Keratinocyte (primary cell): ENCODE data around the gene ARHGAP15. TPM values are rescaled to one million over a fixed set of nuclear protein-coding genes. Genes with fewer than 3 reads are reported as not detected.

Experiments used
- DNase-seq: peaks from one replicate; pipeline ENCODE4 v3.0.0-alpha.2; 2011; ENCODE audit warnings: low read depth, missing footprints, low spot score
- FAIRE-seq: peaks from 2 replicates; lab custom pipeline; 2011; peaks lifted over from hg19 to GRCh38; lab: Jason Lieb, UNC
- H2AFZ ChIP-seq: 2 replicates; pipeline ENCODE4 v1.6.0; 2012; ENCODE audit warnings: low read length, control low read depth, inconsistent platforms; ENCODE audit not compliant: control insufficient read depth
- H3K27ac ChIP-seq: 2 replicates; pipeline ENCODE4 v1.5.1; 2011; ENCODE audit warnings: low read length; ENCODE audit not compliant: control insufficient read depth, insufficient read depth
- H3K27me3 ChIP-seq: 3 replicates; pipeline ENCODE4 v1.6.0; 2011; ENCODE audit warnings: low read length; ENCODE audit not compliant: control insufficient read depth, insufficient read depth; ENCODE audit errors: extremely low read depth
- H3K36me3 ChIP-seq, 2 experiments: 2 replicates in 1 of 2; 3 replicates in 1 of 2; pipeline ENCODE4 v1.5.1; 2011; ENCODE audit warnings: low read length in 2 of 2, mild to moderate bottlenecking in 1 of 2; ENCODE audit not compliant: control insufficient read depth in 2 of 2, insufficient read depth in 2 of 2; ENCODE audit errors: extremely low read depth in 1 of 2
- H3K4me1 ChIP-seq: 3 replicates; pipeline ENCODE4 v1.5.1; 2011; ENCODE audit warnings: low read length; ENCODE audit not compliant: control insufficient read depth, insufficient read depth; ENCODE audit errors: extremely low read depth
- H3K4me2 ChIP-seq: 3 replicates; pipeline ENCODE4 v1.6.0; 2011; ENCODE audit warnings: low read depth, low read length; ENCODE audit not compliant: control insufficient read depth, insufficient read depth; ENCODE audit errors: extremely low read depth
- H3K4me3 ChIP-seq, 3 experiments: fragments of 200-600 bp in 1 of 3; sonication (generic) in 1 of 3; 2 replicates in 2 of 3; 3 replicates in 1 of 3; pipeline ENCODE4 v1.5.1; 2011 to 2016; ENCODE audit warnings: low read length in 3 of 3, mild to moderate bottlenecking in 3 of 3, control low read depth in 2 of 3, inconsistent platforms in 1 of 3, low read depth in 1 of 3, mixed read lengths in 1 of 3, mixed run types in 1 of 3, moderate library complexity in 1 of 3; ENCODE audit not compliant: control insufficient read depth in 2 of 3, insufficient read depth in 2 of 3; ENCODE audit errors: extremely low read depth in 1 of 3
- H3K79me2 ChIP-seq: 2 replicates; pipeline ENCODE4 v1.6.0; 2012; ENCODE audit warnings: low read length; ENCODE audit not compliant: control insufficient read depth, insufficient read depth
- H3K9ac ChIP-seq: 3 replicates; pipeline ENCODE4 v1.6.0; 2011; ENCODE audit warnings: low read length; ENCODE audit not compliant: control insufficient read depth, insufficient read depth; ENCODE audit errors: extremely low read depth
- H3K9me1 ChIP-seq: 3 replicates; pipeline ENCODE4 v1.6.0; 2011; ENCODE audit warnings: low read length; ENCODE audit not compliant: control insufficient read depth, insufficient read depth; ENCODE audit errors: extremely low read depth
- H3K9me3 ChIP-seq: 2 replicates; pipeline ENCODE4 v1.5.1; 2012; ENCODE audit warnings: low read depth, low read length; ENCODE audit not compliant: control insufficient read depth
- H4K20me1 ChIP-seq: 3 replicates; pipeline ENCODE4 v1.6.0; 2011; ENCODE audit warnings: low read length; ENCODE audit not compliant: control insufficient read depth, insufficient read depth; ENCODE audit errors: extremely low read depth
- EZH2 ChIP-seq: IDR thresholded peaks from one replicate; pipeline ENCODE4 v1.6.1; 2012; ENCODE audit warnings: inconsistent platforms, mild to moderate bottlenecking, low read length, moderate library complexity
- dilution Hi-C: fragments of 300-500 bp; cut with MboI; formaldehyde crosslinking; loops from one replicate; pipeline ENCODE4 v1.7.0; 2020; ENCODE audit warnings: low sequenced_read_pairs; ENCODE audit not compliant: extremely low pct_ligation_motif_present
- polyA plus RNA-seq, 5 experiments: library from polyadenylated mRNA; depleted of rRNA in 3 of 5; stranded (reverse) in 3 of 5; stranded (forward) in 1 of 5; unstranded in 1 of 5; fragments of >200 nt; gene quantifications; 1 replicate in 1 of 5; 2 replicates in 3 of 5; 3 replicates in 1 of 5; pipeline versions ENCODE4 v1.2.1 to v1.2.3, GENCODE V29; 2011 to 2012; ENCODE audit warnings: missing spikeins in 2 of 5, low read depth in 1 of 5, low replicate concordance in 1 of 5
- TF ChIP-seq, protein P1 (sequence below), 3 experiments: IDR thresholded peaks in 1 of 3; conservative IDR thresholded peaks in 1 of 3; optimal IDR thresholded peaks in 1 of 3; 2 replicates in 2 of 3; 3 replicates in 1 of 3; pipeline versions ENCODE3 to v1.5.1; 2011; ENCODE audit warnings: low read length in 3 of 3, mild to moderate bottlenecking in 3 of 3, moderate library complexity in 2 of 3, control low read depth in 1 of 3, inconsistent platforms in 1 of 3; ENCODE audit not compliant: insufficient read depth in 2 of 3; ENCODE audit errors: extremely low read depth in 1 of 3

ARHGAP15 gene
- polyA plus RNA-seq, 1 donor (not counting 4 experiments of a cell fraction or from before 2014, with no cell fraction given), result not detected

DNA sequence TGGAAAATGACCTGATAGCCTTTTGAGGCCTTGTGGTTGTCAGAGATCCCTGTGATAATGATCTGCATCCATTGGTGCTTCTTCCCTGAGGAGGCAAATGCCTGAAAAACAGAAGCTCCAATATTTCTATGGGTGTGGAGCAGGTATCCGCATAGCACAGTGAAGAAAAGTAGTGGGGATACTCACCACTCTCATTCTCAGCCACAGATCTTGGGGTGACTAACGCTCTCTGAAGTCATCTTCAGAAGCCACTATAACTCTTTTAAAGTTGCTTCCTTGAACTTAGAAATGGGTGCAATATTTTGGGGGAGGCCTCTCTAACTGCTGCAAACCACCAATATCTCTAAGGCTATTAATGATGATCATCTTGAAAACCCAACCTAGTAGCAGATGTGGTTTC lies 46.2 kb downstream of the ARHGAP15 start:
- Histone ChIP-seq H3K79me2 (no peaks in the 10 kb centered on the region), H2AFZ (no peak overlapping the region), H3K27ac (no peak overlapping the region), H4K20me1 (no peaks in the 10 kb centered on the region), H3K4me1 (no peaks in the 10 kb centered on the region), H3K9me3 (no peaks in the 10 kb centered on the region), H3K27me3 (no peaks in the 10 kb centered on the region), H3K4me2 (no peak overlapping the region), H3K4me3 (no peak overlapping the region), H3K9me1 (no peaks in the 10 kb centered on the region), H3K9ac (no peak overlapping the region), H3K36me3 (no peaks in the 10 kb centered on the region)
- FAIRE-seq (no peak), DNase-seq (no peak)
- no peak for TF ChIP-seq EZH2
- dilution Hi-C loops, result no loop called here

- dilution Hi-C loops, result no loop called here
- Histone ChIP-seq H3K9ac (no peak overlapping the region), H3K27ac (no peak overlapping the region), H3K36me3 (no peaks in the 10 kb centered on the region), H4K20me1 (no peaks in the 10 kb centered on the region), H3K4me1 (no peaks in the 10 kb centered on the region), H3K79me2 (no peaks in the 10 kb centered on the region), H3K9me3 (no peaks in the 10 kb centered on the region), H3K4me3 (no peak overlapping the region), H3K9me1 (no peaks in the 10 kb centered on the region), H3K4me2 (no peak overlapping the region), H2AFZ (no peak overlapping the region), H3K27me3 (no peaks in the 10 kb centered on the region)
- TF ChIP-seq, protein P1, sequence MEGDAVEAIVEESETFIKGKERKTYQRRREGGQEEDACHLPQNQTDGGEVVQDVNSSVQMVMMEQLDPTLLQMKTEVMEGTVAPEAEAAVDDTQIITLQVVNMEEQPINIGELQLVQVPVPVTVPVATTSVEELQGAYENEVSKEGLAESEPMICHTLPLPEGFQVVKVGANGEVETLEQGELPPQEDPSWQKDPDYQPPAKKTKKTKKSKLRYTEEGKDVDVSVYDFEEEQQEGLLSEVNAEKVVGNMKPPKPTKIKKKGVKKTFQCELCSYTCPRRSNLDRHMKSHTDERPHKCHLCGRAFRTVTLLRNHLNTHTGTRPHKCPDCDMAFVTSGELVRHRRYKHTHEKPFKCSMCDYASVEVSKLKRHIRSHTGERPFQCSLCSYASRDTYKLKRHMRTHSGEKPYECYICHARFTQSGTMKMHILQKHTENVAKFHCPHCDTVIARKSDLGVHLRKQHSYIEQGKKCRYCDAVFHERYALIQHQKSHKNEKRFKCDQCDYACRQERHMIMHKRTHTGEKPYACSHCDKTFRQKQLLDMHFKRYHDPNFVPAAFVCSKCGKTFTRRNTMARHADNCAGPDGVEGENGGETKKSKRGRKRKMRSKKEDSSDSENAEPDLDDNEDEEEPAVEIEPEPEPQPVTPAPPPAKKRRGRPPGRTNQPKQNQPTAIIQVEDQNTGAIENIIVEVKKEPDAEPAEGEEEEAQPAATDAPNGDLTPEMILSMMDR (optimal IDR thresholded peaks at IDR 0.05 in 1 of 3, IDR thresholded peaks at IDR 0.05 in 1 of 3, conservative IDR thresholded peaks at IDR 0.05 in 1 of 3; ENCODE audit: extremely low read depth in 1 of 3, insufficient read depth in 2 of 3, low read length in 3 of 3), result no peak
- no peak for TF ChIP-seq EZH2
- DNase-seq, result no peak
- FAIRE-seq, result no peak
Observed at GRCh38 chr2:143176606-143177005, 47.4 kb downstream of the ARHGAP15 start.

DNA sequence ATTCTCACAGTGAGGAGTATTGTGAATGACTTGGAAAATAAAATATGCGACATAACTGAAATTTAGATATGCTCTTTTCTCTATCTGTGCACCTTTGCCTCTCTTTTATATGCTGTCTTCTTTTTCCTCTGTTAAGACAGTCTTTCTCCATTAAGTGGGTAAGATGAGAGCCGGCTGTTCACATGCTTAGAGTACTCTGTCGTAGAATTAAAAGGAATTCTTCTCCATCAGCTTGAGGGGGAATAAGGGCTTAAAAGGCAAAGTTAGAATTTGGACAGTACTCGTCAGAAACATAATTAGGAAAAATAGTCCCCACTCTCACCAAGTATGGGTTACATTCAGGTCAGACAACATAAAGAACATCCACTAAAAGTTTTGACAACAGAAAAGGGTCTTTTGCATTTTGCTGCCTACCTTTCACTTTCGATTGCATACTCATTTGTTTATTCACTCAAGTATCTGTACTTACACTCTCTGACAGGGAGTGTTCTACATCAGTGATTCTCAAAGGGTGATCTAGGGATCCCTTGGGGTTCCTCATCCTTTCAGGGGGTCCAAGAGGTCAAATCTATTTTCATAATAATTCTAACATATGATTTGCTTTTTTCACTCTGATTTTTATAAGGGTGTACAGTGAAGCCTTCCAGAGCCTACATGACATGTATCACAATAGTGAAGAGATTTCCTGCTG lies 48.0 kb downstream of the ARHGAP15 start:
- H3K36me3 ChIP-seq, result no peaks in the 10 kb centered on the region
- H4K20me1 ChIP-seq, result no peaks in the 10 kb centered on the region
- H3K27me3 ChIP-seq, result no peaks in the 10 kb centered on the region
- no peaks in the 10 kb centered on the region for H3K4me1 ChIP-seq
- H3K27ac ChIP-seq, result no peak overlapping the region
- H3K4me3 ChIP-seq, result no peak overlapping the region
- H3K9me1 ChIP-seq, result no peaks in the 10 kb centered on the region
- DNase-seq, result no peak
- no peaks in the 10 kb centered on the region for H3K9me3 ChIP-seq
- H3K9ac ChIP-seq, result no peak overlapping the region
- no peak overlapping the region for H2AFZ ChIP-seq
- no peak overlapping the region for H3K4me2 ChIP-seq
- no peak for FAIRE-seq
- dilution Hi-C loops, result no loop called here
- H3K79me2 ChIP-seq, result no peaks in the 10 kb centered on the region
- no peak for TF ChIP-seq EZH2
- TF ChIP-seq, protein P1 (optimal IDR thresholded peaks at IDR 0.05 in 1 of 3, IDR thresholded peaks at IDR 0.05 in 1 of 3, conservative IDR thresholded peaks at IDR 0.05 in 1 of 3; ENCODE audit: extremely low read depth in 1 of 3, insufficient read depth in 2 of 3, low read length in 3 of 3), result no peak
